Stomach (tissue), 9 donors: ENCODE measurements around the gene CBLC. TPM values are rescaled to one million over a fixed set of nuclear protein-coding genes. Genes with fewer than 3 reads are reported as not detected.

ENCODE experiments used
- DNase-seq, 2 donors: peaks; one replicate each; pipeline versions ENCODE4 v3.0.0 to v3.0.0-alpha.2; 2013 to 2019
- H3K27ac ChIP-seq, 5 donors: fragments of 200-600 bp in 4 of 5; sonication (generic) in 4 of 5; one replicate each; pipeline ENCODE4 v1.5.1; 2013 to 2019; ENCODE audit warnings: mild to moderate bottlenecking in 1 of 5, moderate library complexity in 1 of 5
- H3K27me3 ChIP-seq, 3 donors: fragments of 200-600 bp; sonication (generic); one replicate each; pipeline ENCODE4 v1.5.1; 2017 to 2019; ENCODE audit warnings: mixed run types in 1 of 3
- H3K36me3 ChIP-seq, 4 donors: fragments of 200-600 bp; sonication (generic); 1 replicate in 3 of 4; 2 replicates in 1 of 4; pipeline ENCODE4 v1.5.1; 2016 to 2019
- H3K4me1 ChIP-seq, 4 donors: fragments of 200-600 bp; sonication (generic); one replicate each; pipeline ENCODE4 v1.5.1; 2016 to 2019
- H3K4me3 ChIP-seq, 4 donors: fragments of 200-600 bp; sonication (generic) in 3 of 4; one replicate each; pipeline ENCODE4 v1.5.1; 2016 to 2019; ENCODE audit warnings: mild to moderate bottlenecking in 1 of 4
- H3K9me3 ChIP-seq, 4 donors: fragments of 200-600 bp; sonication (generic); one replicate each; pipeline ENCODE4 v1.5.1; 2016 to 2019
- EP300 ChIP-seq: sonication (generic); formaldehyde crosslinking; IDR thresholded peaks from one replicate; pipeline ENCODE4 v1.6.1; 2017; ENCODE audit warnings: antibody characterized with exemption
- POLR2A ChIP-seq, 4 donors: fragments of 450-650 bp; IDR thresholded peaks; one replicate each; pipeline ENCODE4 v1.6.1; 2016; ENCODE audit warnings: antibody characterized with exemption in 4 of 4, control low read depth in 2 of 4, mild to moderate bottlenecking in 1 of 4, moderate library complexity in 1 of 4
- POLR2AphosphoS5 ChIP-seq, 3 donors: sonication (generic); formaldehyde crosslinking; IDR thresholded peaks; one replicate each; pipeline ENCODE4 v1.6.1; 2016; ENCODE audit warnings: antibody characterized with exemption in 3 of 3
- whole genome bisulfite sequencing, 5 donors: extraction: QIAGEN DNeasy Blood & Tissue Kit in 3 of 5; methylation state at CpG; one replicate each; pipeline versions ENCODE4 v1.1.5 to v1.1.7; 2013 to 2018; 5-methylcytosine and 5-hydroxymethylcytosine counted together
- intact Hi-C: fragments of 100-400 bp; cut with DNase I; formaldehyde crosslinking; loops from one replicate; pipeline ENCODE4 v1.15.1; 2023; ENCODE audit warnings: low total_unique reads
- polyA plus RNA-seq, 3 donors: library from polyadenylated mRNA; stranded (reverse); fragments of 200-250 nt; gene quantifications; one replicate each; pipeline ENCODE4 v1.2.3, GENCODE V29; 2013
- total RNA-seq, 5 donors: library from RNA; depleted of rRNA; stranded (reverse); fragments of >200 nt; gene quantifications; one replicate each; pipeline versions ENCODE4 v1.1.0 to v1.2.3, GENCODE V29; 2014 to 2016
- TF ChIP-seq, protein P1 (sequence below), 7 experiments: fragments of 450-650 bp in 4 of 7; fragments of 200-600 bp in 3 of 7; sonication (generic) in 3 of 7; IDR thresholded peaks; one replicate each; pipeline ENCODE4 v1.5.1; 2016 to 2019; ENCODE audit warnings: antibody characterized with exemption in 7 of 7, control low read depth in 2 of 7, mild to moderate bottlenecking in 1 of 7
- donor health status: healthy with polysubstance abuse.
- donor health status: Bipolar disorder and iron deficiency.
- donor health status: healthy.

Gene CBLC
- total and polyA plus RNA-seq, 8 donors, result 13.2 to 178 (median 42.8) TPM

DNA sequence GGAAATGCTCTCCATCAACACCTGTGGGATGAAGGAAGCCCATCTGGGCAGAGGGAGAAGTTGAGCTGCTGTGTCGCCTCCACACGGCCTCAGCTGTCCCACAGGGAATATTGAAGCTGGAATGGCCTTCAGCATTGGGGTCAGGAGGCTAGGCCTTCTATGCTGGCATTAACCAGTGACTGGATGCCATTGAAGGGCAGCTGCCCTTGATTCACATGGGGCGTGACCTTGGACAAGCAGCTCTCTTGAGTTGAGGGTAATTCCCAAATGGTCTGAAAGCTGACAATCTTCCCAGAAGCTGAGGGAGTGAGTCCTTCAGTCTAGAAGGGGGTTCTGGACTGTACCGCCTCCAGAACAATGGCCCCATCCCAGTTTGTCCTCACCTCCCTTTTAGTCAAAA lies 22.5 kb upstream of the CBLC start:
- Histone ChIP-seq H3K36me3 (peaks cover 23 to 80% (median 65%) of the 10 kb centered on the region in 4 donors), H3K9me3 (no peaks in the 10 kb centered on the region), H3K4me1 (peaks cover 79 to 92% (median 85%) of the 10 kb centered on the region in 4 donors), H3K4me3 (peak overlapping the region in 2 of 4 donors; percentile 56 to 75), H3K27ac (peak overlapping the region; percentile 94 to 99 (median 95)), H3K27me3 (no peaks in the 10 kb centered on the region)
- WGBS, 5 donors, result 71 to 82% (median 79%) methylated on average over 3 to 4 of the region's 4 CpGs
- TF ChIP-seq POLR2A (IDR thresholded peaks at IDR 0.05), result no peak
- TF ChIP-seq POLR2AphosphoS5 (IDR thresholded peaks at IDR 0.05), result no peak
- TF ChIP-seq, protein P1, sequence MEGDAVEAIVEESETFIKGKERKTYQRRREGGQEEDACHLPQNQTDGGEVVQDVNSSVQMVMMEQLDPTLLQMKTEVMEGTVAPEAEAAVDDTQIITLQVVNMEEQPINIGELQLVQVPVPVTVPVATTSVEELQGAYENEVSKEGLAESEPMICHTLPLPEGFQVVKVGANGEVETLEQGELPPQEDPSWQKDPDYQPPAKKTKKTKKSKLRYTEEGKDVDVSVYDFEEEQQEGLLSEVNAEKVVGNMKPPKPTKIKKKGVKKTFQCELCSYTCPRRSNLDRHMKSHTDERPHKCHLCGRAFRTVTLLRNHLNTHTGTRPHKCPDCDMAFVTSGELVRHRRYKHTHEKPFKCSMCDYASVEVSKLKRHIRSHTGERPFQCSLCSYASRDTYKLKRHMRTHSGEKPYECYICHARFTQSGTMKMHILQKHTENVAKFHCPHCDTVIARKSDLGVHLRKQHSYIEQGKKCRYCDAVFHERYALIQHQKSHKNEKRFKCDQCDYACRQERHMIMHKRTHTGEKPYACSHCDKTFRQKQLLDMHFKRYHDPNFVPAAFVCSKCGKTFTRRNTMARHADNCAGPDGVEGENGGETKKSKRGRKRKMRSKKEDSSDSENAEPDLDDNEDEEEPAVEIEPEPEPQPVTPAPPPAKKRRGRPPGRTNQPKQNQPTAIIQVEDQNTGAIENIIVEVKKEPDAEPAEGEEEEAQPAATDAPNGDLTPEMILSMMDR (IDR thresholded peaks at IDR 0.05), result no peak
- TF ChIP-seq EP300, result no peak
- intact Hi-C loops, result no loop called here
- no peak for DNase-seq

DNA sequence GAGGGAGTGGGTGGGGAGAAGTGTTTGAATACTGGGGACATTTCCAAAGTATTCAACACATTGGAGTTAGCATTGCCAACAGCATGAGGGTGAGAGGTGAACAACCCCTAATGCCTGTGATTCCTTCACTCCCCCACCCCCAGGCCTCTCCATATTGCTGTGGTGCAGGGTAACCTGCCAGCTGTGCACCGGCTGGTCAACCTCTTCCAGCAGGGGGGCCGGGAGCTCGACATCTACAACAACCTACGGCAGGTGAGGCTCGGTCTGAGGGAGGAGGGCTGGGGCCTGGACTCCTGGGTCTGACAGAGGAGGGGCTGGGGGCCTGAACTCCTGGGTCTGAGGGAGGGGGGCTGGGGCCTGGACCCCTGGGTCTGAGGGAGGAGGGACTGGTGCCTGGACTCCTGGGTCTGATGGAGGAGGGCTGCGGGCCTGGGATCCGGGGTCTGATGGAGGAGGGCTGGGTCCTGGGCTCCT lies 21.6 kb upstream of the CBLC start:
- Histone ChIP-seq H3K27ac (peak overlapping the region; percentile 13 to 99 (median 94)), H3K4me3 (peak overlapping the region in 2 of 4 donors; percentile 50 to 75), H3K27me3 (no peaks in the 10 kb centered on the region), H3K4me1 (peaks cover 71 to 90% (median 76%) of the 10 kb centered on the region in 4 donors), H3K36me3 (peaks cover 22 to 81% (median 69%) of the 10 kb centered on the region in 4 donors), H3K9me3 (no peaks in the 10 kb centered on the region)
- 80 to 89% (median 86%) methylated on average over 1 to 7 of the region's 7 CpGs for WGBS, 5 donors
- no peak for DNase-seq
- intact Hi-C loops, result no loop called here
- no peak for TF ChIP-seq EP300
- TF ChIP-seq POLR2AphosphoS5 (IDR thresholded peaks at IDR 0.05), result no peak
- TF ChIP-seq POLR2A (IDR thresholded peaks at IDR 0.05), result no peak
- TF ChIP-seq, protein P1 (IDR thresholded peaks at IDR 0.05), result no peak

DNA sequence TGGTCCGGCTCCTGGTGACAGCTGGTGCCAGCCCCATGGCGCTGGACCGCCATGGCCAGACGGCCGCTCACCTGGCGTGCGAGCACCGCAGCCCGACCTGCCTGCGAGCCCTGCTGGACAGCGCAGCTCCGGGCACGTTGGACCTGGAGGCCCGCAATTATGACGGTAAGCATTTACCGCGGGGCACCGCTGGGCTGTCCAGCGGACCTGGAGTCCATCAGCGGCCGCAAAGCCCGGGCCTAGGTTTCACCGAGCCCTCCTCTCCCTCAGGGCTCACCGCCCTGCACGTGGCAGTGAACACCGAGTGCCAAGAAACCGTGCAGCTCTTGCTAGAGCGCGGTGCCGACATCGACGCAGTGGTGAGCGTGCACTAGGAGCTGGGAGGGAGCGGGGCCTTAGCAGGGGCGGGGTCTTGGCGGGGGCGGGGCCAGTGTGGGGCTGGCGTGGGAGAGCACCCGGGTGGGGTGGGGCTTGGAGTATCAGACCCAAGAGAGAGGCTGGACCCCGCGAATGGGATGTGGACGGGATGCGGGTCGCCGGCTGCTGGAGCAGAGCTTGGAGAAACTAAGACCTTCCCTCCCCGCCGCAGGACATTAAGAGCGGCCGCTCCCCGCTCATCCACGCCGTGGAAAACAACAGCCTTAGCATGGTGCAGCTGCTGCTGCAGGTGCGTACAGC lies 20.5 kb upstream of the CBLC start:
- peak; percentile 28 to 81 for DNase-seq
- peaks cover 61 to 80% (median 66%) of the 10 kb centered on the region in 4 donors for H3K4me1 ChIP-seq

DNA sequence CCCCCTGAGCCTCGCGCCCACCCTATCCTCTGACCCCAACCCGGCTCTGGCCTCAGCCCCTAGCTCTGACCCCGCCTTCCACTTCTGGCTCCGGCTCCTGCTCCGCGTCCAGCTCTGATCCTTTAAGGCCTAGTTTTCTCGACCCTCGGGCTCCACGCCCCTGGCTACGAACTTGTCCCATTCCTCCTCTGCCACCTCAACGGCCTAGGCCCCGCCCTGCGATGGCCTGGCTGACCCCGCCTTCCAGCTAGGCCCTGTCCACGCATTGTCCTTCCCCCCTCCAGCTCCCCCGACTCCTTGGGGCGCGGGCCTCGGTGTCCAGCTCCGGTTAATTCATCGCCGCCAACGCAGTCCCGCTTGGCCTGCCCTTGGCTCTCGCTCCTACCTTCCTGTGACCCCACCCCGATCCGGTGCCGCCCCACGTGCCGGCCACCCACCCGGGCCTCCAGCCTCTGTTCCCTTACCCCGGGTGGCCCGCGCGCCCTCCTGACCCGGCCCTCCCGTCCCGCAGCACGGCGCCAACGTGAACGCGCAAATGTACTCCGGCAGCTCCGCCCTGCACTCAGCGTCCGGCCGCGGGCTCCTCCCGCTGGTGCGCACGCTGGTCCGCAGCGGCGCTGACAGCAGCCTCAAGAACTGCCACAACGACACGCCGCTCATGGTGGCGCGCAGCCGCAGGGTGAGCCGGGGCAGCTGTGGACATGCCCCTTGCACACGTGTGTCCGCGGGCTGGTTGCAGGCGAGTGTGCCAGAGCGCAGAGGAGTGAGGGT lies 19.8 kb upstream of the CBLC start:
- Histone ChIP-seq H3K4me1 (peaks cover 53 to 77% (median 59%) of the 10 kb centered on the region in 4 donors), H3K9me3 (no peaks in the 10 kb centered on the region), H3K4me3 (peak overlapping the region; percentile 45 to 75 (median 48)), H3K27ac (peak overlapping the region; percentile 56 to 99 (median 94)), H3K27me3 (no peaks in the 10 kb centered on the region), H3K36me3 (peaks cover 18 to 72% (median 57%) of the 10 kb centered on the region in 4 donors)
- DNase-seq, result peak; percentile 61 to 92
- intact Hi-C loops, result no loop called here
- TF ChIP-seq EP300 (peak; percentile 38), POLR2AphosphoS5 (IDR thresholded peaks at IDR 0.05) (peak; percentile 19 to 74 (median 72)), POLR2A (IDR thresholded peaks at IDR 0.05) (no peak)
- TF ChIP-seq, protein P1 (IDR thresholded peaks at IDR 0.05), result peak in 1 of 7 experiments; percentile 21
- WGBS, 5 donors, result 16 to 38% (median 29%) methylated on average over 55 to 68 of the region's 68 CpGs

More for the DNA sequence above, 20.5 kb upstream of the CBLC start:
- H3K4me3 ChIP-seq, result peak overlapping the region; percentile 45 to 75 (median 48)
- H3K27me3 ChIP-seq, result no peaks in the 10 kb centered on the region
- H3K27ac ChIP-seq, result peak overlapping the region; percentile 56 to 99 (median 94)
- H3K36me3 ChIP-seq, result peaks cover 18 to 78% (median 64%) of the 10 kb centered on the region in 4 donors
- no peaks in the 10 kb centered on the region for H3K9me3 ChIP-seq
- intact Hi-C loops, result no loop called here
- TF ChIP-seq EP300, result no peak
- TF ChIP-seq POLR2AphosphoS5 (IDR thresholded peaks at IDR 0.05), result peak in 2 of 3 donors; percentile 49 to 72
- TF ChIP-seq, protein P1 (IDR thresholded peaks at IDR 0.05), result no peak
- TF ChIP-seq POLR2A (IDR thresholded peaks at IDR 0.05), result no peak
- 58 to 75% (median 65%) methylated on average over 38 to 53 of the region's 53 CpGs for WGBS, 5 donors
